ENCODE data around the gene RND2.

The RND2 gene

DNA sequence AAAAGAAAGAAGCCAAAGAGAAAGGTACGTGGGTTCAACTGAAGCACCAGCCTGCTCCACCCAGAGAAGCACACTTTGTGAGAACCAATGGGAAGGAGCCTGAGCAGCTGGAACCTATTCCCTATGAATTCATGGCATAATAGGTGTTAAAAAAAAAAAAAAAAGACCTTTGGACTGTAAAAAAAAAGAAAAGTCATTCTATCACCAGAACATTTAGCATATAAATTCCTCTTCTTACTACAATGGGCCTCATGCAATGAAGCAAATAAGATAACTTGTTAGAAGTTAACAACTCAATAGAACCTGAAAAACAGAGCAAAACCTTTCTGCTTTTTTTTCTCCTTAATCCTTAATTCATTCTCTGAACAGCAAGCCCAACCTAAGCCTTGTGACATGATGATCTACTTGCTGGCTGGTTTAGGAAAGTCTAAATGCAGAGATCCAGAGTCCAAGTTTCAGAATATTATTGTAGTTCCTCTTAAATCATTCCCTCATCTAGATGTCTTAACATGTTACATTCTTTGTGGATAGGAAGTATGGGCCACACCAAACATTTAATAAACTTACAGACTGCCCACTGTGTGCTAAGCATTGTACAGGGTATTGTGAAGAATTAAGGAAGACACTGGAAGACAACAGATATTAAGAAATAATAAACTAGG lies 54.7 kb downstream of the RND2 start:
- DNase-seq (ENCODE audit: low read depth) = no peak
